ENCODE data around the gene TANC1.

GRCh38 chr2:159194241-159194640 lies 225.8 kb downstream of the TANC1 start:
- TF ChIP-seq USF2 (IDR thresholded peaks at IDR 0.05; ENCODE audit: low read depth, low read length) (no peak), MAZ (IDR thresholded peaks at IDR 0.05; ENCODE audit: borderline replicate concordance, low read depth, low read length) (no peak), POLR2A (IDR thresholded peaks at IDR 0.05; ENCODE audit: low read depth, low read length) (no peak), CTCF (conservative IDR thresholded peaks at IDR 0.05; ENCODE audit: low read depth, low read length) (no peak)

All from IMR-90 (cell line).